Keratinocyte (primary cell): ENCODE results near the gene TACR1. TPM values are rescaled to one million over a fixed set of nuclear protein-coding genes. Genes with fewer than 3 reads are reported as not detected.
"Not testable (repeated sequence)": the region's sequence is repeated elsewhere in the genome, so short reads cannot be mapped to it uniquely, and the experiment has no call there.

Experiments used
- DNase-seq: peaks from one replicate; pipeline ENCODE4 v3.0.0-alpha.2; 2011; ENCODE audit warnings: low read depth, missing footprints, low spot score
- FAIRE-seq: peaks from 2 replicates; lab custom pipeline; 2011; peaks lifted over from hg19 to GRCh38; lab: Jason Lieb, UNC
- H2AFZ ChIP-seq: 2 replicates; pipeline ENCODE4 v1.6.0; 2012; ENCODE audit warnings: low read length, control low read depth, inconsistent platforms; ENCODE audit not compliant: control insufficient read depth
- H3K27ac ChIP-seq: 2 replicates; pipeline ENCODE4 v1.5.1; 2011; ENCODE audit warnings: low read length; ENCODE audit not compliant: control insufficient read depth, insufficient read depth
- H3K27me3 ChIP-seq: 3 replicates; pipeline ENCODE4 v1.6.0; 2011; ENCODE audit warnings: low read length; ENCODE audit not compliant: control insufficient read depth, insufficient read depth; ENCODE audit errors: extremely low read depth
- H3K36me3 ChIP-seq, 2 experiments: 2 replicates in 1 of 2; 3 replicates in 1 of 2; pipeline ENCODE4 v1.5.1; 2011; ENCODE audit warnings: low read length in 2 of 2, mild to moderate bottlenecking in 1 of 2; ENCODE audit not compliant: control insufficient read depth in 2 of 2, insufficient read depth in 2 of 2; ENCODE audit errors: extremely low read depth in 1 of 2
- H3K4me1 ChIP-seq: 3 replicates; pipeline ENCODE4 v1.5.1; 2011; ENCODE audit warnings: low read length; ENCODE audit not compliant: control insufficient read depth, insufficient read depth; ENCODE audit errors: extremely low read depth
- H3K4me2 ChIP-seq: 3 replicates; pipeline ENCODE4 v1.6.0; 2011; ENCODE audit warnings: low read depth, low read length; ENCODE audit not compliant: control insufficient read depth, insufficient read depth; ENCODE audit errors: extremely low read depth
- H3K4me3 ChIP-seq, 3 experiments: fragments of 200-600 bp in 1 of 3; sonication (generic) in 1 of 3; 2 replicates in 2 of 3; 3 replicates in 1 of 3; pipeline ENCODE4 v1.5.1; 2011 to 2016; ENCODE audit warnings: low read length in 3 of 3, mild to moderate bottlenecking in 3 of 3, control low read depth in 2 of 3, inconsistent platforms in 1 of 3, low read depth in 1 of 3, mixed read lengths in 1 of 3, mixed run types in 1 of 3, moderate library complexity in 1 of 3; ENCODE audit not compliant: control insufficient read depth in 2 of 3, insufficient read depth in 2 of 3; ENCODE audit errors: extremely low read depth in 1 of 3
- H3K79me2 ChIP-seq: 2 replicates; pipeline ENCODE4 v1.6.0; 2012; ENCODE audit warnings: low read length; ENCODE audit not compliant: control insufficient read depth, insufficient read depth
- H3K9ac ChIP-seq: 3 replicates; pipeline ENCODE4 v1.6.0; 2011; ENCODE audit warnings: low read length; ENCODE audit not compliant: control insufficient read depth, insufficient read depth; ENCODE audit errors: extremely low read depth
- H3K9me1 ChIP-seq: 3 replicates; pipeline ENCODE4 v1.6.0; 2011; ENCODE audit warnings: low read length; ENCODE audit not compliant: control insufficient read depth, insufficient read depth; ENCODE audit errors: extremely low read depth
- H3K9me3 ChIP-seq: 2 replicates; pipeline ENCODE4 v1.5.1; 2012; ENCODE audit warnings: low read depth, low read length; ENCODE audit not compliant: control insufficient read depth
- H4K20me1 ChIP-seq: 3 replicates; pipeline ENCODE4 v1.6.0; 2011; ENCODE audit warnings: low read length; ENCODE audit not compliant: control insufficient read depth, insufficient read depth; ENCODE audit errors: extremely low read depth
- EZH2 ChIP-seq: IDR thresholded peaks from one replicate; pipeline ENCODE4 v1.6.1; 2012; ENCODE audit warnings: inconsistent platforms, mild to moderate bottlenecking, low read length, moderate library complexity
- dilution Hi-C: fragments of 300-500 bp; cut with MboI; formaldehyde crosslinking; loops from one replicate; pipeline ENCODE4 v1.7.0; 2020; ENCODE audit warnings: low sequenced_read_pairs; ENCODE audit not compliant: extremely low pct_ligation_motif_present
- polyA plus RNA-seq, 5 experiments: library from polyadenylated mRNA; depleted of rRNA in 3 of 5; stranded (reverse) in 3 of 5; stranded (forward) in 1 of 5; unstranded in 1 of 5; fragments of >200 nt; gene quantifications; 1 replicate in 1 of 5; 2 replicates in 3 of 5; 3 replicates in 1 of 5; pipeline versions ENCODE4 v1.2.1 to v1.2.3, GENCODE V29; 2011 to 2012; ENCODE audit warnings: missing spikeins in 2 of 5, low read depth in 1 of 5, low replicate concordance in 1 of 5
- TF ChIP-seq, protein P1 (sequence below), 3 experiments: IDR thresholded peaks in 1 of 3; conservative IDR thresholded peaks in 1 of 3; optimal IDR thresholded peaks in 1 of 3; 2 replicates in 2 of 3; 3 replicates in 1 of 3; pipeline versions ENCODE3 to v1.5.1; 2011; ENCODE audit warnings: low read length in 3 of 3, mild to moderate bottlenecking in 3 of 3, moderate library complexity in 2 of 3, control low read depth in 1 of 3, inconsistent platforms in 1 of 3; ENCODE audit not compliant: insufficient read depth in 2 of 3; ENCODE audit errors: extremely low read depth in 1 of 3

TACR1 gene
- polyA plus RNA-seq, 1 donor (not counting 4 experiments of a cell fraction or from before 2014, with no cell fraction given) = not detected

DNA sequence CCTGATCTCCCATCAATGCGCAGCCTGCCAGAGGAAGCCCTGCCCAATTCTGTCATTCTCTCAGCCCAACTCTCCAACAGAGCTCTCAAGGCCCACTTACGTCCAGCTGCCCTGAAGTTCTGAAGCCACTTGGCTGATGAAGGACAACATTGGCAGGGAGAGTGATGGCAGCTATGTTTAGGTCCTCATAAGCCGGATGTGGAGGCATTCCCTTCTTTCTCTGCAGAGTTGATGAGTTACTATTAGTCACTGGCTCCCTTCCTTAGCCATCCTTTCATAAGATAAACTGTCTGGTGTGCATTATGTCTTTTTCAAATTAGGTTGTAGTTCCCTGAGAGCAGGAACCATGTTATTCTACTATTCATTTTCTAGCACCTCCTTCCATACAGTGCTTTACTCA lies 22.5 kb upstream of the TACR1 start:
- H4K20me1 ChIP-seq = no peaks in the 10 kb centered on the region
- FAIRE-seq (peak; percentile 64), DNase-seq (no peak)
- H3K4me1 ChIP-seq = no peaks in the 10 kb centered on the region
- no peak overlapping the region for H3K4me3 ChIP-seq
- H3K9me3 ChIP-seq = no peaks in the 10 kb centered on the region
- H3K4me2 ChIP-seq = no peak overlapping the region
- dilution Hi-C loops = no loop called here
- H3K36me3 ChIP-seq = no peaks in the 10 kb centered on the region
- H3K9me1 ChIP-seq = no peaks in the 10 kb centered on the region
- no peaks in the 10 kb centered on the region for H3K27me3 ChIP-seq
- H2AFZ ChIP-seq = no peak overlapping the region
- TF ChIP-seq EZH2 = no peak
- TF ChIP-seq, protein P1, sequence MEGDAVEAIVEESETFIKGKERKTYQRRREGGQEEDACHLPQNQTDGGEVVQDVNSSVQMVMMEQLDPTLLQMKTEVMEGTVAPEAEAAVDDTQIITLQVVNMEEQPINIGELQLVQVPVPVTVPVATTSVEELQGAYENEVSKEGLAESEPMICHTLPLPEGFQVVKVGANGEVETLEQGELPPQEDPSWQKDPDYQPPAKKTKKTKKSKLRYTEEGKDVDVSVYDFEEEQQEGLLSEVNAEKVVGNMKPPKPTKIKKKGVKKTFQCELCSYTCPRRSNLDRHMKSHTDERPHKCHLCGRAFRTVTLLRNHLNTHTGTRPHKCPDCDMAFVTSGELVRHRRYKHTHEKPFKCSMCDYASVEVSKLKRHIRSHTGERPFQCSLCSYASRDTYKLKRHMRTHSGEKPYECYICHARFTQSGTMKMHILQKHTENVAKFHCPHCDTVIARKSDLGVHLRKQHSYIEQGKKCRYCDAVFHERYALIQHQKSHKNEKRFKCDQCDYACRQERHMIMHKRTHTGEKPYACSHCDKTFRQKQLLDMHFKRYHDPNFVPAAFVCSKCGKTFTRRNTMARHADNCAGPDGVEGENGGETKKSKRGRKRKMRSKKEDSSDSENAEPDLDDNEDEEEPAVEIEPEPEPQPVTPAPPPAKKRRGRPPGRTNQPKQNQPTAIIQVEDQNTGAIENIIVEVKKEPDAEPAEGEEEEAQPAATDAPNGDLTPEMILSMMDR (optimal IDR thresholded peaks at IDR 0.05 in 1 of 3, IDR thresholded peaks at IDR 0.05 in 1 of 3, conservative IDR thresholded peaks at IDR 0.05 in 1 of 3; ENCODE audit: extremely low read depth in 1 of 3, insufficient read depth in 2 of 3, low read length in 3 of 3) = no peak
- H3K79me2 ChIP-seq = no peaks in the 10 kb centered on the region
- H3K27ac ChIP-seq = no peak overlapping the region
- no peak overlapping the region for H3K9ac ChIP-seq

DNA sequence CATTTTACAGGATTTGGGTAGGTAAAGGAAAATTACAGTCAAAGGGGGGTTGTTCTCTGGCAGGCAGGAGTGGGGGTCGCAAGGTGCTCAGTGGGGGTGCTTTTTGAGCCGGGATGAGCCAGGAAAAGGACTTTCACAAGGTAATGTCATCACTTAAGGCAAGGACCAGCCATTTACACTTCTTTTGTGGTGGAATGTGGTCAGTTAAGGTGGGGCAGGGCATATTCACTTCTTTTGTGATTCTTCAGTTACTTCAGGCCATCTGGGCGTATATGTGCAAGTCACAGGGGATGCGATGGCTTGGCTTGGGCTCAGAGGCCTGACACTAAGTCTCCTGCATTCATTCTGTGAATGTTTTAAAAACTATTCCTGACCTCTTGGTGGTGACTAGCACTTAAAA lies 19.9 kb upstream of the TACR1 start:
- H3K9ac ChIP-seq, dilution Hi-C loops, FAIRE-seq, H3K4me2 ChIP-seq, H3K4me1 ChIP-seq, DNase-seq, H3K9me1 ChIP-seq, H3K36me3 ChIP-seq, H3K9me3 ChIP-seq, H3K4me3 ChIP-seq, H2AFZ ChIP-seq, H4K20me1 ChIP-seq, H3K27ac ChIP-seq, H3K27me3 ChIP-seq, H3K79me2 ChIP-seq: not testable (repeated sequence)

DNA sequence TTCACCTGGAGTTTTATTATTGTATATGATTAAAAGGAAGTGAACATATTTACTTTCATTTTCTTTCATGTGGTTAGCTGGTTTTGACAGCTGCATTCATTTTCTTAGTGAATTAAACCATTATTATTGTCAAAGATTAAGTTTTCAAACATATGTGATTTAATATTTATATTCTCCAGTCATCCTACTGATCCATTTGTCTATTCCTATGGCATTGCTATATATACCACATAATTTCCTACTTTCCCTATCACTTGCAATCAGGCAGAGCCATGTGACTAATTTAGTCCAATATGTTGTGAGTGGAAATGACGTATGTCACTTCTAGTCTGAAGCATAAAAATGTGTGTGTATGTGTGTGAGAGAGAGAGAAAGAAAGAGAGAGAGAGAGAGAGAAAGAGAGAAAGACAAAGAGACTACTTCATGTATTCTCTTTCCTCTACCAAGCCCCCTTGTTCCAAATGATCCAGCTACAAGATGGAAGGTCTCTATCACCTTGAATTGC lies 12.0 kb upstream of the TACR1 start:
- FAIRE-seq (no peak), DNase-seq (no peak)
- Histone ChIP-seq H3K9ac (no peak overlapping the region), H3K4me1 (no peaks in the 10 kb centered on the region), H3K9me1 (no peaks in the 10 kb centered on the region), H3K4me2 (no peak overlapping the region), H2AFZ (no peak overlapping the region), H3K79me2 (no peaks in the 10 kb centered on the region), H3K36me3 (no peaks in the 10 kb centered on the region), H4K20me1 (no peaks in the 10 kb centered on the region), H3K27ac (no peak overlapping the region), H3K4me3 (no peak overlapping the region), H3K27me3 (peaks cover 12% of the 10 kb centered on the region), H3K9me3 (no peaks in the 10 kb centered on the region)
- dilution Hi-C loops = no loop called here
- TF ChIP-seq, protein P1 (optimal IDR thresholded peaks at IDR 0.05 in 1 of 3, IDR thresholded peaks at IDR 0.05 in 1 of 3, conservative IDR thresholded peaks at IDR 0.05 in 1 of 3; ENCODE audit: extremely low read depth in 1 of 3, insufficient read depth in 2 of 3, low read length in 3 of 3) = no peak
- no peak for TF ChIP-seq EZH2
